B cell (primary cell): Measurements from ENCODE around the gene PPP6R2. TPM values are rescaled to one million over a fixed set of nuclear protein-coding genes. Genes with fewer than 3 reads are reported as not detected.

Experiments used
- ATAC-seq: fragments of 200-7000 bp; cut with Tn5 transposase; one replicate; pipeline ENCODE4 v1.10.0; 2021; ENCODE audit warnings: low read depth, mild to moderate bottlenecking, moderate number of reproducible peaks, moderate library complexity
- CTCF ChIA-PET: fragments of 350-600 bp; sonication (Branson Sonifier 250); formaldehyde crosslinking; loops from one replicate; lab custom pipeline; 2021; ENCODE audit warnings: antibody characterized with exemption, inconsistent platforms; lab: Charles Lee
- POLR2A ChIA-PET: fragments of 350-600 bp; sonication (Branson Sonifier 250); formaldehyde crosslinking; loops from one replicate; lab custom pipeline; 2021; ENCODE audit warnings: antibody characterized with exemption; lab: Charles Lee
- DNase-seq: peaks from one replicate; pipeline ENCODE4 v3.0.0; 2013
- H2AFZ ChIP-seq: 2 replicates; pipeline ENCODE4 v1.6.1; 2012; ENCODE audit warnings: mild to moderate bottlenecking, low read depth, low read length; ENCODE audit not compliant: insufficient read depth, poor library complexity, severe bottlenecking
- H3K27ac ChIP-seq, 2 donors: 1 replicate in 1 of 2; 2 replicates in 1 of 2; pipeline ENCODE4 v1.5.1; 2012 to 2013; ENCODE audit warnings: low read length in 2 of 2, mild to moderate bottlenecking in 2 of 2, moderate library complexity in 1 of 2
- H3K27me3 ChIP-seq, 4 experiments: fragments of 200-600 bp in 1 of 4; sonication (generic) in 1 of 4; replicated peaks in 1 of 4; 1 replicate in 2 of 4; 2 replicates in 2 of 4; pipeline versions ENCODE4 v1.6.1 to v1.7.0; 2013 to 2016; ENCODE audit warnings: low read length in 3 of 4, mild to moderate bottlenecking in 2 of 4, mixed read lengths in 1 of 4, moderate library complexity in 1 of 4; ENCODE audit not compliant: insufficient read depth in 4 of 4, control insufficient read depth in 3 of 4; ENCODE audit errors: control extremely low read depth in 1 of 4
- H3K36me3 ChIP-seq, 2 experiments: replicated peaks in 1 of 2; 1 replicate in 1 of 2; 2 replicates in 1 of 2; pipeline versions ENCODE4 v1.6.1 to v1.7.1; 2013; ENCODE audit warnings: low read length in 1 of 2; ENCODE audit not compliant: insufficient read depth in 2 of 2, control insufficient read depth in 1 of 2; ENCODE audit errors: control extremely low read depth in 1 of 2, extremely low read depth in 1 of 2
- H3K4me1 ChIP-seq, 2 donors: fragments of 200-600 bp in 1 of 2; sonication (generic) in 1 of 2; 1 replicate in 1 of 2; 2 replicates in 1 of 2; pipeline versions ENCODE4 v1.5.1 to v1.6.1; 2013 to 2017; ENCODE audit warnings: low read length in 2 of 2; ENCODE audit not compliant: control insufficient read depth in 2 of 2, insufficient read depth in 2 of 2
- H3K4me2 ChIP-seq: replicated peaks from 2 replicates; pipeline ENCODE3; 2012; ENCODE audit warnings: mild to moderate bottlenecking, low read depth, low read length; ENCODE audit not compliant: poor library complexity, severe bottlenecking
- H3K4me3 ChIP-seq, 5 experiments: fragments of 200-600 bp in 1 of 5; sonication (generic) in 1 of 5; 1 replicate in 3 of 5; 2 replicates in 2 of 5; pipeline versions ENCODE4 v1.5.1 to v1.7.0; 2011 to 2016; ENCODE audit warnings: low read length in 4 of 5, mild to moderate bottlenecking in 4 of 5, low read depth in 2 of 5, control low read depth in 1 of 5, moderate library complexity in 1 of 5; ENCODE audit not compliant: insufficient read depth in 1 of 5; ENCODE audit errors: control extremely low read depth in 1 of 5, extremely low read depth in 1 of 5
- H3K79me2 ChIP-seq: fragments of 200-600 bp; sonication (generic); one replicate; pipeline ENCODE4 v1.6.0; 2016; ENCODE audit warnings: low read length; ENCODE audit not compliant: control insufficient read depth, insufficient read depth
- H3K9ac ChIP-seq: fragments of 200-600 bp; sonication (generic); 2 replicates; pipeline ENCODE4 v1.6.1; 2017; ENCODE audit warnings: mild to moderate bottlenecking, low read length, moderate library complexity
- H3K9me3 ChIP-seq, 3 donors: one replicate each; pipeline versions ENCODE4 v1.6.1 to v1.7.1; 2013; ENCODE audit warnings: low read length in 2 of 3; ENCODE audit not compliant: control insufficient read depth in 2 of 3, insufficient read depth in 1 of 3; ENCODE audit errors: control extremely low read depth in 1 of 3
- H4K20me1 ChIP-seq: 2 replicates; pipeline ENCODE4 v1.6.0; 2012; ENCODE audit warnings: mild to moderate bottlenecking, low read length; ENCODE audit not compliant: insufficient read depth, control insufficient read depth, poor library complexity, severe bottlenecking
- H3K27ac Mint-ChIP-seq: one replicate; pipeline ENCODE4 v1.8.0; 2021; ENCODE audit warnings: mixed read lengths
- H3K27me3 Mint-ChIP-seq: one replicate; pipeline ENCODE4 v1.8.0; 2021; ENCODE audit warnings: mixed read lengths
- H3K4me1 Mint-ChIP-seq: one replicate; pipeline ENCODE4 v1.8.0; 2021; ENCODE audit warnings: mixed read lengths
- H3K4me3 Mint-ChIP-seq: one replicate; pipeline ENCODE4 v1.8.0; 2021; ENCODE audit warnings: mixed read lengths
- H3K9me3 Mint-ChIP-seq: one replicate; pipeline ENCODE4 v1.8.0; 2022; ENCODE audit warnings: mixed read lengths; ENCODE audit not compliant: insufficient read depth
- CTCF ChIP-seq: fragments of 200-600 bp; IDR thresholded peaks from one replicate; pipeline ENCODE4 v1.8.0; 2022; ENCODE audit warnings: antibody characterized with exemption, mild to moderate bottlenecking
- EZH2 ChIP-seq: IDR thresholded peaks from 2 replicates; pipeline ENCODE4 v1.6.1; 2012; ENCODE audit warnings: borderline replicate concordance, low read depth, mild to moderate bottlenecking, moderate library complexity, low read length; ENCODE audit not compliant: insufficient read depth, poor library complexity, severe bottlenecking
- WGBS: methylation state at CpG from one replicate; pipeline ENCODE4 v1.1.5; 2013; ENCODE audit warnings: missing lambda C conversion rate; ENCODE audit not compliant: insufficient coverage; 5-methylcytosine and 5-hydroxymethylcytosine counted together
- intact Hi-C: fragments of 100-400 bp; cut with micrococcal nuclease; formaldehyde crosslinking; loops from one replicate; pipeline ENCODE4 v1.10.0; 2022
- polyA plus RNA-seq: library from polyadenylated mRNA; depleted of rRNA; stranded (reverse); fragments of >200 nt; gene quantifications from 2 replicates; pipeline ENCODE4 v1.2.3, GENCODE V29; 2012
- total RNA-seq, 2 donors: library from RNA; stranded (reverse); fragments of 120-200 nt in 1 of 2; gene quantifications; 1 replicate in 1 of 2; 2 replicates in 1 of 2; pipeline versions ENCODE4 v1.2.3 to v1.2.4, GENCODE V29; 2013 to 2022

PPP6R2 gene
- total and polyA plus RNA-seq, 2 donors (not counting 1 experiment from before 2014, with no cell fraction given) = 91.4 to 98.7 TPM

- peaks cover 4% of the 10 kb centered on the region for H3K27me3 Mint-ChIP-seq
- H3K4me3 Mint-ChIP-seq = peak overlapping the region; percentile 76
- Histone ChIP-seq H3K79me2 (peaks cover 4% of the 10 kb centered on the region), H3K4me3 (peak overlapping the region in 4 of 5 experiments; percentile 24 to 62 (median 51)), H3K9me3 (peaks cover 0 to 3% (median 0%) of the 10 kb centered on the region in 3 donors), H2AFZ (peak overlapping the region; percentile 72), H3K27me3 (peaks cover 0 to 26% (median 7%) of the 10 kb centered on the region in 4 experiments), H3K36me3 (no peaks in the 10 kb centered on the region), H3K4me1 (peaks cover 16 to 31% of the 10 kb centered on the region in 2 donors), H3K27ac (no peak overlapping the region), H3K9ac (peak overlapping the region; percentile 61), H3K4me2 (peak overlapping the region; percentile 90), H4K20me1 (peaks cover 5% of the 10 kb centered on the region)
- no peak overlapping the region for H3K27ac Mint-ChIP-seq
- H3K9me3 Mint-ChIP-seq = no peaks in the 10 kb centered on the region
- ChIA-PET CTCF (no interaction called here), POLR2A (no interaction called here)
- 83% methylated on average over 35 of the region's 35 CpGs for WGBS
- DNase-seq = no peak
- peaks cover 25% of the 10 kb centered on the region for H3K4me1 Mint-ChIP-seq
- intact Hi-C loops = no loop called here
- TF ChIP-seq EZH2 (no peak), CTCF (no peak)
- no peak for ATAC-seq
Measured at GRCh38 chr22:50482107-50483074, 139.3 kb downstream of the PPP6R2 start.

- DNase-seq (no peak), ATAC-seq (no peak)
- peaks cover 16 to 31% of the 10 kb centered on the region in 2 donors for H3K4me1 ChIP-seq
- H3K27me3 ChIP-seq = peaks cover 0 to 26% (median 7%) of the 10 kb centered on the region in 4 experiments
- WGBS = 91% methylated on average over 10 of the region's 10 CpGs
- Mint-ChIP-seq H3K27ac (no peak overlapping the region), H3K4me3 (peak overlapping the region; percentile 26), H3K4me1 (peaks cover 25% of the 10 kb centered on the region), H3K27me3 (peaks cover 4% of the 10 kb centered on the region), H3K9me3 (no peaks in the 10 kb centered on the region)
- H3K36me3 ChIP-seq = no peaks in the 10 kb centered on the region
- CTCF ChIA-PET = no interaction called here
- no peak overlapping the region for H3K27ac ChIP-seq
- TF ChIP-seq CTCF (no peak), EZH2 (no peak)
- H3K9ac ChIP-seq = no peak overlapping the region
- peaks cover 5% of the 10 kb centered on the region for H4K20me1 ChIP-seq
- intact Hi-C loops = no loop called here
- POLR2A ChIA-PET = no interaction called here
- no peak overlapping the region for H2AFZ ChIP-seq
- H3K9me3 ChIP-seq = peaks cover 0 to 3% (median 0%) of the 10 kb centered on the region in 3 donors
- peaks cover 4% of the 10 kb centered on the region for H3K79me2 ChIP-seq
- H3K4me3 ChIP-seq = no peak overlapping the region
- peak overlapping the region; percentile 5 for H3K4me2 ChIP-seq
Measured at GRCh38 chr22:50483106-50483505, 140.0 kb downstream of the PPP6R2 start.
